CD4-positive, alpha-beta T cell treated with Interleukin-4 for 1 hour (primary cell): ENCODE data around the gene ADA.

Experiments used
- DNase-seq, 2 donors: peaks; one replicate each; pipeline ENCODE4 v3.0.0-alpha.2; 2020 to 2022

ADA gene

GRCh38 chr20:44643596-44644229 is 7.8 kb downstream of the ADA start:
- peak; percentile 73 to 75 for DNase-seq

GRCh38 chr20:44643154-44643519 is 8.4 kb downstream of the ADA start:
- no peak for DNase-seq

- peak; percentile 45 to 49 for DNase-seq
Observed at GRCh38 chr20:44642203-44643153, 9.0 kb downstream of the ADA start.

DNA sequence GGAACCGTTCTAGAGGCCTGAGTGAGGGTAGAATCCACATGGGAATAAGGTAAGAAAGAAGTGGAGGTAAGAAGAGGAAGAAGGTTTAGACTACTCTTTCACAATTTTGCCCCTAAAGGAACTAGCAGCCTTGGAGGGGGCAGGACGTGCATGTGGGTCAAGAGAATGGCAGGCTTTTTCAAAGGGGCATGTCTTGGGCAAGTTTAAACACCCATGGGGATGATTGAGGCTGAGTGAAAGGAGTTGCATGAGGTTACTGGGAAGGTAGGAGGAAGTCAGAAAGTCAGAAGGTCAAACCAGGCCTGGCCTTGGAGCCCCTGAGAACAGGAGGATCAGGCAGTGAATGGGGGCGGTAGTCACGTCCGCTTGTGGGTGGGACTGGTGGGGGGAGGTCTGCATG is 10.2 kb downstream of the ADA start:
- DNase-seq = no peak

DNA sequence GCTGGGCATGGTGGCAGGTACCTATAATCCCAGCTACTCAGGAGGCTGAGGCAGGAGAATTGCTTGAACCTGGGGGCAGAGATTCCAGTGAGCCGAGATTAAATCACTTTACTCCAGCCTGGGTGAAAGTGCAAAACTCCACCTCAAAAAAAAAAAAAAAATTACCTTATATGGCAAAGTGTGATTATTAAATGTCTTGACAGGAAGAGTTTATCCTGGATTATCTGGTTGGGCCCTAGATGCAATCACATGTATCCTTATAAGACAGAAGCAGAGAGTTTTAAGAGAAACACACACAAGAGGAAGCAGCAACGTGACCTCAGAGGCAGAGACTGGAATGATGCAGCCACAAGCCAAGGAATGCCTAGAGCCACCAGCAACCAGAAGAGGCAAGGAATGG is 11.0 kb downstream of the ADA start:
- DNase-seq = no peak

GRCh38 chr20:44637522-44638372 is 13.8 kb downstream of the ADA start:
- DNase-seq = no peak

DNA sequence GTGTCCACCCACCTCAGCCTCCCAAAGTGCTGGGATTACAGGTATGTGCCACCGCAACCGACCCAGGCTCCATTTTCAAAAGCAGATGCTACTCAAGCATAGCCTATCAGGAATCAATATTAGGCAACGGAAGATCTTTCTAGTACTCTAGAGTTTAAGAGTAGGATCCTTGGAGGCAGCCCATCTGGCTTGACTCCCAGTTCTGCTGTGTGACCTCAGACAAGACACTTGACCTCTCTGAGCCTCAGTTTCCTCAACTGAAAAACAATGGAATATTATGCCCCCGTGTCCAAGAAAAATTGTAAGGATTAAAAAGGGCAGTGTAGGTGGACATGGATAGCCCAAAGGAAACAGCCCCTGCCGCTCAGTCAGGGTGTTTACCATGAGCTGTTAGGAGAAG is 14.5 kb downstream of the ADA start:
- DNase-seq = no peak

- no peak for DNase-seq
Observed at GRCh38 chr20:44635877-44636276, 15.6 kb downstream of the ADA start.

- DNase-seq = no peak
Observed at GRCh38 chr20:44633872-44634600, 17.5 kb downstream of the ADA start.

- no peak for DNase-seq
Observed at GRCh38 chr20:44633187-44633810, 18.2 kb downstream of the ADA start.

DNA sequence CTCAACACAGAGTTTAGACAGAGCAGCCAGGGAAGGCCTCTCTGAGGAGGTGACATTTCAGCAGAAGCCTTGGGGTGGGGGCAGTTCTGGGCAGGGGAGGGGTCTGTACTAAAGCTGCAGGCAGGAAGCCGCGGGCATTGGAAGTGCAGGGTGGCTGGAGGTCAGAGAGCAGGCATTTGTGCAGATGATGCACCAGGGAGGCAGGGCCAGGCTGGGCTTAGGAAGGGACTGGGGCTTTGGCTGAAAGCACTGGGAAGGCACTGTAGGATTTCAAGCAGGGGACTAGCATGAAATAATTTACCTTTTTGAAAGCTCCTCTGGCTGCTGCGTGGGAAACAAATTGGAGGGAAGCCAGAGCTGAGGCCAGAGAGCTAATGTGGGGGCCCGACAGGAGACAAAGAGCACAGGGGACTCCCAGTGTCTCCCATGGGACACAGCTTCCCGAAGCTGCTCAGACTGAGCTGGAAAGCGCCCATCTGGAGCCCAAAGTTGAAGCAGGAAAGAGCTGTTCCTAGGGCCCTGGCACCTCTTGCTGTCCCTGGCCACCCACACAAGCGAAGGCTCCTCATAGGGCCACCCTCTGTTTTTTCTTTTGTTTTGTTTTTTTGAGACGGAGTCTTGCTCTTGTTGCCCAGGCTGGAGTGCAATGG is 19.3 kb downstream of the ADA start:
- DNase-seq = no peak

DNA sequence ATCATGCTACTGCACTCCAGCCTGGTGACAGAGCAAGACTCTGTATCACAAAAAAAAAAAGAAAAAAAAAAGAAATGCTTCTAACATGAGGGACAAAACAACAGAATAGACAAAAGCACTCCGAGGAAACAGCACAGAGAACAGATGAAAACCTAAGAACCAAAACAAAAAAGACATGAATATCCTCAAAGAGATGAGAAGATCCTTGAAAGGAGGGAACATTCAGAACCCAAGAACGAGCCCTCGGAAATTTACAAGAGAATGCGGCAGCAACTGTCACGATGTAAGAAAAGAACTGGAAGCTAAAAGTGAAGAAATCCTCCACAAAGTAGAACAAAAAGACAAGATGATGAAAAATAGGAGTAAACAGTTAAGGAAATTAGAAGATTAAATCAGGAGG is 21.2 kb downstream of the ADA start:
- DNase-seq = no peak

DNA sequence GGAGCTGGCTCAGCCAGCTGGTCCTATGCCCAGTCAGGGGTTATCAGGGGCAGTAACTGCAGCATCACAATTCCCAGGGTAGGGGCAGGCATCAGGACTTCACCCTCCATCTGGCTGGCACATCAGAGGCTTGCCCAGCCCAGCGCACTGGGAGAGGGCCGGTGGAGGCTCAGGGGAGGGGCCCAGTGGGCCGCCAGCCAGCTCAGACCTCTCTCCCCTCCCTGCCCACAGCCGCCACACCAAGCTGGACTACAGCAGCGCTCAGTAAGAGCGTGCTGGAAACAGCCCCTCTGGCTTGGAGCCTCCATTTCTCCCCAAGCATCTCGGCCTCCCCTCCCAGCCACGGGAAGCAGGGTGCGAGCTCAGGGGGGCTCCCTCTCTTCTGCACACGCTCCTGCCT is 22.0 kb downstream of the ADA start:
- no peak for DNase-seq

- no peak for DNase-seq
Observed at GRCh38 chr20:44629017-44629385, 22.5 kb downstream of the ADA start.

DNA sequence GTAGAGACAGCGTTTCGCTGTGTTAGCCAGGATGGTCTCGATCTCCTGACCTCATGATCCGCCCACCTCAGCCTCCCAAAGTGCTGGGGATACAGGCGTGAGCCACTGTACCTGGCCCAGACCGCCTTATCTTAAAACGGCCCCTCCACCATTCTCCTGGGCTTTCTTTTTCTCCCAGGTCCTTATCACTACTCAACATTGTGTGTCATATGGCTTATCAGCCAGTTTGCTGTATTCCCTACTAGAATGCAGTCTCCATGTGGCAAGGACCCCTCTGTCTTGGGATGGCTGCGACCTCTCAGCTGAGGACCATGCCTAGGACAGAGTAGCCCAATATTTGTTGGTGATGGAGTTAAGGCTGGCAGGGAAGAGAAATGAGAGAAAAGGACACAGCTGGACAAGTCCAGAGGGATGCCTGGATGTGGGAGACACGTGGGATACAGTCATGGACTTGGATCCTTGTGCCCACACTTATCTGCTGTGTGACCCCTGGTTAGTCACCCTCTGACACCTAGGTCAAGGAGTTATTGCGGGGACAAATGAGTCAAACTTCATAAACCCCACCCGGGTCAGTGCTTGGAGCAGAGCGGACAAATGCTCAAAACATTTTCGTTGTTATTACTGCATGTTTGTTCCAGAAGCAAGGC is 24.0 kb downstream of the ADA start:
- no peak for DNase-seq

DNA sequence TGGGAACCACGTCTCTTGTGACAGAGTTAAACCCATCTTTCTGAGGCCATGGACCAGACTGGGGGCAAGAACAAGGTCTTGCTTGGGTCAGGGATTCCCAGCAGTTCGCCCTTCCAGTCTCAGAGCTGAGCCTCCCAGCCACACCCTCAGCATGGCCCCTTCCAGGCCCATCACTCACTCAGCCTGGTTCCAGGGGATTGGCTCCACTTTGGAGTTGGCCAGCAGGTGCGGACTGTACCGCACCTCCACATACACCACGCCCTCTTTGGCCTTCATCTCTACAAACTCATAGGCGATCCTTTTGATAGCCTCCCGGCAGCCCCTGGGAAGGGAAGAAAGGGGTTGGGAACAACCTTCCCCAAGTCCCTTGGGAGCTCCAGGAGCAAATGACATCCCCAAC is 25.2 kb downstream of the ADA start:
- no peak for DNase-seq

- no peak for DNase-seq
Observed at GRCh38 chr20:44625361-44625760, 26.1 kb downstream of the ADA start.

- DNase-seq = no peak
Observed at GRCh38 chr20:44624743-44625271, 26.7 kb downstream of the ADA start.

GRCh38 chr20:44624152-44624551 is 27.3 kb downstream of the ADA start:
- DNase-seq = no peak

- DNase-seq = no peak
Observed at GRCh38 chr20:44622501-44623270, 28.8 kb downstream of the ADA start.
